GM12878 (cell line): ENCODE results near the gene DIAPH2. TPM values are rescaled to one million over a fixed set of nuclear protein-coding genes. Genes with fewer than 3 reads are reported as not detected.

Source experiments
- LARP7 ChIP-seq: fragments of 450-650 bp; IDR thresholded peaks from 2 replicates; pipeline ENCODE4 v1.6.1; 2017; ENCODE audit warnings: mild to moderate bottlenecking
- ZNF622 ChIP-seq: fragments of 450-650 bp; IDR thresholded peaks from 2 replicates; pipeline ENCODE4 v1.6.1; 2017; ENCODE audit warnings: mild to moderate bottlenecking, inconsistent platforms
- ZSCAN29 ChIP-seq: fragments of 450-650 bp; IDR thresholded peaks from 2 replicates; pipeline ENCODE4 v1.6.1; 2017; ENCODE audit warnings: mild to moderate bottlenecking, moderate library complexity
- polyA plus RNA-seq, 11 experiments: library from polyadenylated mRNA; depleted of rRNA in 4 of 11; unstranded in 6 of 11; stranded (reverse) in 5 of 11; fragments of >200 nt; fragmentation: Nextera tagmentation in 4 of 11; fragmentation: Illumina TruSeq in 1 of 11; extraction: Ambion mirVana in 4 of 11; extraction: Trizol in 1 of 11; gene quantifications; 1 replicate in 1 of 11; 2 replicates in 10 of 11; pipeline versions ENCODE4 v1.2.1 to v1.2.3, GENCODE V29; 2011 to 2016; ENCODE audit warnings: inconsistent platforms in 2 of 11, missing spikeins in 2 of 11, low read depth in 1 of 11
- total RNA-seq, 4 experiments: library from RNA; depleted of rRNA in 3 of 4; stranded (reverse); fragments of >200 nt in 3 of 4; fragmentation: Illumina TruSeq in 1 of 4; extraction: Trizol in 1 of 4; gene quantifications; 2 replicates each; pipeline versions ENCODE4 v1.2.1 to v1.2.3, GENCODE V29; 2013 to 2021
- TF ChIP-seq, protein P1 (sequence below): fragments of 450-650 bp; IDR thresholded peaks from 2 replicates; pipeline ENCODE4 v1.6.1; 2016; ENCODE audit warnings: mild to moderate bottlenecking, moderate library complexity, borderline replicate concordance
- TF ChIP-seq, protein P2 (sequence below): fragments of 450-650 bp; IDR thresholded peaks from 2 replicates; pipeline ENCODE4 v1.6.1; 2017; ENCODE audit warnings: low read depth, mild to moderate bottlenecking, moderate library complexity
- TF ChIP-seq, protein P3 (sequence below): IDR thresholded peaks from 2 replicates; pipeline ENCODE4 v1.6.1; 2012; ENCODE audit warnings: low read length, inconsistent platforms
- TF ChIP-seq, protein P4 (sequence below): IDR thresholded peaks from 2 replicates; pipeline ENCODE4 v1.6.1; 2011; ENCODE audit warnings: borderline replicate concordance, low read depth, mild to moderate bottlenecking, moderate library complexity, mixed read lengths, low read length; ENCODE audit not compliant: insufficient read depth; ENCODE audit errors: extremely low read length
- TF ChIP-seq, protein P5 (sequence below): IDR thresholded peaks from 2 replicates; pipeline ENCODE4 v1.6.1; 2012; ENCODE audit warnings: low read depth, low read length, improper control_type of control experiment

The DIAPH2 gene
- total and polyA plus RNA-seq, 10 of the 15 experiments (the other 5 are each of a cell fraction or from before 2014, with no cell fraction given), result 2.2 to 16.6 (median 8.8) TPM

DNA sequence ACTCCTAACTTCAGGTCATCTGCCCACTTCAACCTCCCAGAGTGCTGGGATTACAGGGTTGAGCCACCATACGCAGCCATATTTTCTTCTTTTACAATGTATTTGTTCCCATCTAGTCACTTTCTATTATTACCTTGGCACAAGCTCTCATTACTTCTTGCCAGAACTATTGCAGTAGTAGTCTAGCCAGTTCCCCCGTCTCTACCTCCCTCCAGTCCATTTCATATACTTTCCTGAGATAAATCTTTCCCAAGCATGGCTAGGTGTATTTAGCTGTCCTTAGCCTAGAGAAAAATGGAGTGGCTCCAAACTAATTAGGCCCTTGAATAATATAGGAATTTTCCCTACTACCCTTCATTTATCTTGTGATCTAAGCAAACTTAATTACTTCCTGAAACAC lies 611.3 kb downstream of the DIAPH2 start (continued):
- TF ChIP-seq, protein P1, sequence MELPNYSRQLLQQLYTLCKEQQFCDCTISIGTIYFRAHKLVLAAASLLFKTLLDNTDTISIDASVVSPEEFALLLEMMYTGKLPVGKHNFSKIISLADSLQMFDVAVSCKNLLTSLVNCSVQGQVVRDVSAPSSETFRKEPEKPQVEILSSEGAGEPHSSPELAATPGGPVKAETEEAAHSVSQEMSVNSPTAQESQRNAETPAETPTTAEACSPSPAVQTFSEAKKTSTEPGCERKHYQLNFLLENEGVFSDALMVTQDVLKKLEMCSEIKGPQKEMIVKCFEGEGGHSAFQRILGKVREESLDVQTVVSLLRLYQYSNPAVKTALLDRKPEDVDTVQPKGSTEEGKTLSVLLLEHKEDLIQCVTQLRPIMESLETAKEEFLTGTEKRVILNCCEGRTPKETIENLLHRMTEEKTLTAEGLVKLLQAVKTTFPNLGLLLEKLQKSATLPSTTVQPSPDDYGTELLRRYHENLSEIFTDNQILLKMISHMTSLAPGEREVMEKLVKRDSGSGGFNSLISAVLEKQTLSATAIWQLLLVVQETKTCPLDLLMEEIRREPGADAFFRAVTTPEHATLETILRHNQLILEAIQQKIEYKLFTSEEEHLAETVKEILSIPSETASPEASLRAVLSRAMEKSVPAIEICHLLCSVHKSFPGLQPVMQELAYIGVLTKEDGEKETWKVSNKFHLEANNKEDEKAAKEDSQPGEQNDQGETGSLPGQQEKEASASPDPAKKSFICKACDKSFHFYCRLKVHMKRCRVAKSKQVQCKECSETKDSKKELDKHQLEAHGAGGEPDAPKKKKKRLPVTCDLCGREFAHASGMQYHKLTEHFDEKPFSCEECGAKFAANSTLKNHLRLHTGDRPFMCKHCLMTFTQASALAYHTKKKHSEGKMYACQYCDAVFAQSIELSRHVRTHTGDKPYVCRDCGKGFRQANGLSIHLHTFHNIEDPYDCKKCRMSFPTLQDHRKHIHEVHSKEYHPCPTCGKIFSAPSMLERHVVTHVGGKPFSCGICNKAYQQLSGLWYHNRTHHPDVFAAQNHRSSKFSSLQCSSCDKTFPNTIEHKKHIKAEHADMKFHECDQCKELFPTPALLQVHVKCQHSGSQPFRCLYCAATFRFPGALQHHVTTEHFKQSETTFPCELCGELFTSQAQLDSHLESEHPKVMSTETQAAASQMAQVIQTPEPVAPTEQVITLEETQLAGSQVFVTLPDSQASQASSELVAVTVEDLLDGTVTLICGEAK, result no peak
- TF ChIP-seq, protein P2, sequence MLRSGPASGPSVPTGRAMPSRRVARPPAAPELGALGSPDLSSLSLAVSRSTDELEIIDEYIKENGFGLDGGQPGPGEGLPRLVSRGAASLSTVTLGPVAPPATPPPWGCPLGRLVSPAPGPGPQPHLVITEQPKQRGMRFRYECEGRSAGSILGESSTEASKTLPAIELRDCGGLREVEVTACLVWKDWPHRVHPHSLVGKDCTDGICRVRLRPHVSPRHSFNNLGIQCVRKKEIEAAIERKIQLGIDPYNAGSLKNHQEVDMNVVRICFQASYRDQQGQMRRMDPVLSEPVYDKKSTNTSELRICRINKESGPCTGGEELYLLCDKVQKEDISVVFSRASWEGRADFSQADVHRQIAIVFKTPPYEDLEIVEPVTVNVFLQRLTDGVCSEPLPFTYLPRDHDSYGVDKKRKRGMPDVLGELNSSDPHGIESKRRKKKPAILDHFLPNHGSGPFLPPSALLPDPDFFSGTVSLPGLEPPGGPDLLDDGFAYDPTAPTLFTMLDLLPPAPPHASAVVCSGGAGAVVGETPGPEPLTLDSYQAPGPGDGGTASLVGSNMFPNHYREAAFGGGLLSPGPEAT, result no peak
- no peak for TF ChIP-seq LARP7
- TF ChIP-seq, protein P3, sequence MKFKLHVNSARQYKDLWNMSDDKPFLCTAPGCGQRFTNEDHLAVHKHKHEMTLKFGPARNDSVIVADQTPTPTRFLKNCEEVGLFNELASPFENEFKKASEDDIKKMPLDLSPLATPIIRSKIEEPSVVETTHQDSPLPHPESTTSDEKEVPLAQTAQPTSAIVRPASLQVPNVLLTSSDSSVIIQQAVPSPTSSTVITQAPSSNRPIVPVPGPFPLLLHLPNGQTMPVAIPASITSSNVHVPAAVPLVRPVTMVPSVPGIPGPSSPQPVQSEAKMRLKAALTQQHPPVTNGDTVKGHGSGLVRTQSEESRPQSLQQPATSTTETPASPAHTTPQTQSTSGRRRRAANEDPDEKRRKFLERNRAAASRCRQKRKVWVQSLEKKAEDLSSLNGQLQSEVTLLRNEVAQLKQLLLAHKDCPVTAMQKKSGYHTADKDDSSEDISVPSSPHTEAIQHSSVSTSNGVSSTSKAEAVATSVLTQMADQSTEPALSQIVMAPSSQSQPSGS, result no peak
- TF ChIP-seq, protein P4, sequence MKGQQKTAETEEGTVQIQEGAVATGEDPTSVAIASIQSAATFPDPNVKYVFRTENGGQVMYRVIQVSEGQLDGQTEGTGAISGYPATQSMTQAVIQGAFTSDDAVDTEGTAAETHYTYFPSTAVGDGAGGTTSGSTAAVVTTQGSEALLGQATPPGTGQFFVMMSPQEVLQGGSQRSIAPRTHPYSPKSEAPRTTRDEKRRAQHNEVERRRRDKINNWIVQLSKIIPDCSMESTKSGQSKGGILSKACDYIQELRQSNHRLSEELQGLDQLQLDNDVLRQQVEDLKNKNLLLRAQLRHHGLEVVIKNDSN, result no peak
- no peak for TF ChIP-seq ZSCAN29
- no peak for TF ChIP-seq ZNF622
- TF ChIP-seq, protein P5, sequence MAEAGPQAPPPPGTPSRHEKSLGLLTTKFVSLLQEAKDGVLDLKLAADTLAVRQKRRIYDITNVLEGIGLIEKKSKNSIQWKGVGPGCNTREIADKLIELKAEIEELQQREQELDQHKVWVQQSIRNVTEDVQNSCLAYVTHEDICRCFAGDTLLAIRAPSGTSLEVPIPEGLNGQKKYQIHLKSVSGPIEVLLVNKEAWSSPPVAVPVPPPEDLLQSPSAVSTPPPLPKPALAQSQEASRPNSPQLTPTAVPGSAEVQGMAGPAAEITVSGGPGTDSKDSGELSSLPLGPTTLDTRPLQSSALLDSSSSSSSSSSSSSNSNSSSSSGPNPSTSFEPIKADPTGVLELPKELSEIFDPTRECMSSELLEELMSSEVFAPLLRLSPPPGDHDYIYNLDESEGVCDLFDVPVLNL, result no peak
- TF ChIP-seq, all 136 proteins: peak for 0
